WTC11 (cell line): ENCODE data around the gene PLA1A. TPM values are rescaled to one million over a fixed set of nuclear protein-coding genes. Genes with fewer than 3 reads are reported as not detected.

Experiments used
- ATAC-seq: fragments of 200-7000 bp; cut with Tn5 transposase; 2 replicates; pipeline ENCODE4 v1.10.0; 2021; ENCODE audit warnings: mild to moderate bottlenecking, moderate library complexity
- CTCF ChIA-PET: fragments of 300-600 bp; sonication (Branson Sonifier 250); formaldehyde crosslinking; loops from one replicate; lab custom pipeline; 2021; ENCODE audit warnings: antibody characterized with exemption; lab: Charles Lee
- POLR2A ChIA-PET: fragments of 350-600 bp; sonication (Branson Sonifier 250); formaldehyde crosslinking; loops from one replicate; lab custom pipeline; 2021; ENCODE audit warnings: antibody characterized with exemption; lab: Charles Lee
- DNase-seq: peaks from one replicate; pipeline ENCODE4 v3.0.0; 2021; ENCODE audit warnings: low spot score
- H3K27ac Mint-ChIP-seq: 2 replicates; pipeline ENCODE4 v1.8.0; 2021; ENCODE audit warnings: mixed read lengths
- H3K27me3 Mint-ChIP-seq: 2 replicates; pipeline ENCODE4 v1.8.0; 2021; ENCODE audit warnings: low read depth, mild to moderate bottlenecking, moderate library complexity, mixed read lengths
- H3K36me3 Mint-ChIP-seq: 2 replicates; pipeline ENCODE4 v1.8.0; 2021; ENCODE audit warnings: mixed read lengths
- H3K4me1 Mint-ChIP-seq: 2 replicates; pipeline ENCODE4 v1.8.0; 2022; ENCODE audit warnings: mixed read lengths
- H3K4me3 Mint-ChIP-seq: 2 replicates; pipeline ENCODE4 v1.8.0; 2021; ENCODE audit warnings: mild to moderate bottlenecking, moderate library complexity, mixed read lengths
- H3K9me3 Mint-ChIP-seq: 2 replicates; pipeline ENCODE4 v1.8.0; 2021; ENCODE audit warnings: mixed read lengths
- ATF2 ChIP-seq: sonication (generic); formaldehyde crosslinking; IDR thresholded peaks from 2 replicates; pipeline ENCODE4 v1.8.1; 2022; ENCODE audit warnings: low read depth, missing genetic modification reagents, borderline replicate concordance
- CREM ChIP-seq: sonication (generic); formaldehyde crosslinking; IDR thresholded peaks from 2 replicates; pipeline ENCODE4 v1.8.1; 2022; ENCODE audit warnings: mild to moderate bottlenecking, missing genetic modification reagents, moderate library complexity
- ESRRA ChIP-seq: sonication (generic); formaldehyde crosslinking; IDR thresholded peaks from 2 replicates; pipeline ENCODE4 v1.8.1; 2022; ENCODE audit warnings: mild to moderate bottlenecking, missing genetic modification reagents, borderline replicate concordance
- IRF1 ChIP-seq: sonication (generic); formaldehyde crosslinking; IDR thresholded peaks from 2 replicates; pipeline ENCODE4 v1.8.0; 2023; ENCODE audit warnings: missing genetic modification reagents
- MLX ChIP-seq: sonication (generic); formaldehyde crosslinking; IDR thresholded peaks from 2 replicates; pipeline ENCODE4 v1.8.1; 2023; ENCODE audit warnings: mild to moderate bottlenecking, missing genetic modification reagents, moderate library complexity
- MYBL2 ChIP-seq: sonication (generic); formaldehyde crosslinking; IDR thresholded peaks from 2 replicates; pipeline ENCODE4 v1.8.1; 2023; ENCODE audit warnings: mild to moderate bottlenecking, moderate library complexity, missing genetic modification reagents
- PREB ChIP-seq: sonication (generic); formaldehyde crosslinking; IDR thresholded peaks from 2 replicates; pipeline ENCODE4 v1.8.1; 2022; ENCODE audit warnings: mild to moderate bottlenecking, missing genetic modification reagents, moderate library complexity, borderline replicate concordance
- PRRX2 ChIP-seq: fragments of 250-450 bp; sonication (Bioruptor Pico); IDR thresholded peaks from 2 replicates; pipeline ENCODE4 v1.8.0; 2021; ENCODE audit warnings: mild to moderate bottlenecking
- TCF7 ChIP-seq: sonication (generic); formaldehyde crosslinking; IDR thresholded peaks from 2 replicates; pipeline ENCODE4 v1.8.0; 2022; ENCODE audit warnings: mild to moderate bottlenecking, low read depth, missing genetic modification reagents, moderate library complexity
- ZNF263 ChIP-seq: sonication (generic); formaldehyde crosslinking; IDR thresholded peaks from 2 replicates; pipeline ENCODE4 v1.8.1; 2022; ENCODE audit warnings: low read depth, mild to moderate bottlenecking, moderate library complexity, missing genetic modification reagents
- ZNF396 ChIP-seq: fragments of 250-450 bp; sonication (Bioruptor Pico); IDR thresholded peaks from 2 replicates; pipeline ENCODE4 v1.8.0; 2021; ENCODE audit warnings: mild to moderate bottlenecking, moderate library complexity, borderline replicate concordance
- ZNF416 ChIP-seq: fragments of 250-450 bp; sonication (Bioruptor Pico); IDR thresholded peaks from 2 replicates; pipeline ENCODE4 v1.9.0; 2021; ENCODE audit warnings: mild to moderate bottlenecking, inconsistent platforms
- ZNF671 ChIP-seq: fragments of 250-450 bp; sonication (Bioruptor Pico); IDR thresholded peaks from 2 replicates; pipeline ENCODE4 v1.8.0; 2021; ENCODE audit warnings: mild to moderate bottlenecking
- total RNA-seq: library from RNA; stranded (reverse); gene quantifications from 3 replicates; pipeline ENCODE4 v1.2.3, GENCODE V29; 2021
- TF ChIP-seq, protein P1 (sequence below): fragments of 250-450 bp; sonication (Bioruptor Pico); IDR thresholded peaks from 2 replicates; pipeline ENCODE4 v2.1.2; 2022; ENCODE audit warnings: mild to moderate bottlenecking, moderate library complexity
- TF ChIP-seq, protein P2 (sequence below): sonication (generic); formaldehyde crosslinking; IDR thresholded peaks from 2 replicates; pipeline ENCODE4 v1.8.1; 2022; ENCODE audit warnings: missing genetic modification reagents, borderline replicate concordance
- TF ChIP-seq, protein P3 (sequence below): sonication (generic); formaldehyde crosslinking; IDR thresholded peaks from 2 replicates; pipeline ENCODE4 v1.8.1; 2023; ENCODE audit warnings: mild to moderate bottlenecking, missing genetic modification reagents
- TF ChIP-seq, protein P4 (sequence below): fragments of 250-450 bp; sonication (Bioruptor Pico); IDR thresholded peaks from 2 replicates; pipeline ENCODE4 v1.9.0; 2021; ENCODE audit warnings: mild to moderate bottlenecking

Gene PLA1A
- total RNA-seq, 1 experiment from 2014 or later, result not detected

DNA sequence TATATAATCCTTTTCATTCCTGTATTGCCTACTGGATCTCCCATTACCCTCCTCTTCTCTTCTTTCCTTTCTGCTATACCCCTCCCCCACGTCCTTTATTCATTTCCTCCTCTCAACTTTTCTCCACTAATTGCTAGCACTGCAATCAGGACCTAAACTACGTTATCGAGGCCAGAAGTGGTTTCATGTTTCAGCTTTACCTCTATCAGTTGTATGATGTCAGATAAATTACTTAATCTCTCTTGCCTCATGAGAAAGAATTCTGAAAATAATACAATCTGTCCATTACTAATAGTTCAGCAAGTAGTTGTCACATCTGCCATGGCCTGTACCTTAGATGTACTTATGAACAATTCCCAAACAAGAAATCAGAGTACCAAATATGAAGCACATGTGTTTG is 52.1 kb downstream of the PLA1A start:
- peaks cover 24% of the 10 kb centered on the region for H3K4me1 Mint-ChIP-seq
- no peak overlapping the region for H3K4me3 Mint-ChIP-seq
- TF ChIP-seq ZNF416 (CRISPR knock-in tag) (no peak), ZNF671 (CRISPR knock-in tag) (no peak), PRRX2 (CRISPR knock-in tag) (no peak), MLX (no peak), MYBL2 (no peak), ZNF263 (CRISPR knock-in tag) (no peak), PREB (CRISPR knock-in tag) (no peak)
- TF ChIP-seq, all 79 proteins: peak for 0
- H3K9me3 Mint-ChIP-seq, result no peaks in the 10 kb centered on the region
- no peaks in the 10 kb centered on the region for H3K36me3 Mint-ChIP-seq
- DNase-seq (no peak), ATAC-seq (no peak)
- no peak overlapping the region for H3K27ac Mint-ChIP-seq
- POLR2A ChIA-PET, result no interaction called here
- no peaks in the 10 kb centered on the region for H3K27me3 Mint-ChIP-seq
- CTCF ChIA-PET, result no interaction called here

- ChIA-PET CTCF (no interaction called here), POLR2A (no interaction called here)
- H3K4me1 Mint-ChIP-seq, result peaks cover 18% of the 10 kb centered on the region
- no peak overlapping the region for H3K27ac Mint-ChIP-seq
- TF ChIP-seq IRF1 (CRISPR knock-in tag) (no peak), ESRRA (CRISPR knock-in tag) (no peak), PREB (CRISPR knock-in tag) (no peak), CREM (CRISPR knock-in tag) (no peak), ZNF263 (CRISPR knock-in tag) (no peak), TCF7 (CRISPR knock-in tag) (no peak), ATF2 (CRISPR knock-in tag) (no peak), ZNF396 (CRISPR knock-in tag) (no peak)
- TF ChIP-seq, protein P1, sequence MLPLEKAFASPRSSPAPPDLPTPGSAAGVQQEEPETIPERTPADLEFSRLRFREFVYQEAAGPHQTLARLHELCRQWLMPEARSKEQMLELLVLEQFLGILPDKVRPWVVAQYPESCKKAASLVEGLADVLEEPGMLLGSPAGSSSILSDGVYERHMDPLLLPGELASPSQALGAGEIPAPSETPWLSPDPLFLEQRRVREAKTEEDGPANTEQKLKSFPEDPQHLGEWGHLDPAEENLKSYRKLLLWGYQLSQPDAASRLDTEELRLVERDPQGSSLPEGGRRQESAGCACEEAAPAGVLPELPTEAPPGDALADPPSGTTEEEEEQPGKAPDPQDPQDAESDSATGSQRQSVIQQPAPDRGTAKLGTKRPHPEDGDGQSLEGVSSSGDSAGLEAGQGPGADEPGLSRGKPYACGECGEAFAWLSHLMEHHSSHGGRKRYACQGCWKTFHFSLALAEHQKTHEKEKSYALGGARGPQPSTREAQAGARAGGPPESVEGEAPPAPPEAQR (CRISPR knock-in tag), result no peak
- TF ChIP-seq, protein P2, sequence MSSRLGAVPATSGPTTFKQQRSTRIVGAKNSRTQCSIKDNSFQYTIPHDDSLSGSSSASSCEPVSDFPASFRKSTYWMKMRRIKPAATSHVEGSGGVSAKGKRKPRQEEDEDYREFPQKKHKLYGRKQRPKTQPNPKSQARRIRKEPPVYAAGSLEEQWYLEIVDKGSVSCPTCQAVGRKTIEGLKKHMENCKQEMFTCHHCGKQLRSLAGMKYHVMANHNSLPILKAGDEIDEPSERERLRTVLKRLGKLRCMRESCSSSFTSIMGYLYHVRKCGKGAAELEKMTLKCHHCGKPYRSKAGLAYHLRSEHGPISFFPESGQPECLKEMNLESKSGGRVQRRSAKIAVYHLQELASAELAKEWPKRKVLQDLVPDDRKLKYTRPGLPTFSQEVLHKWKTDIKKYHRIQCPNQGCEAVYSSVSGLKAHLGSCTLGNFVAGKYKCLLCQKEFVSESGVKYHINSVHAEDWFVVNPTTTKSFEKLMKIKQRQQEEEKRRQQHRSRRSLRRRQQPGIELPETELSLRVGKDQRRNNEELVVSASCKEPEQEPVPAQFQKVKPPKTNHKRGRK (CRISPR knock-in tag), result no peak
- TF ChIP-seq, protein P3, sequence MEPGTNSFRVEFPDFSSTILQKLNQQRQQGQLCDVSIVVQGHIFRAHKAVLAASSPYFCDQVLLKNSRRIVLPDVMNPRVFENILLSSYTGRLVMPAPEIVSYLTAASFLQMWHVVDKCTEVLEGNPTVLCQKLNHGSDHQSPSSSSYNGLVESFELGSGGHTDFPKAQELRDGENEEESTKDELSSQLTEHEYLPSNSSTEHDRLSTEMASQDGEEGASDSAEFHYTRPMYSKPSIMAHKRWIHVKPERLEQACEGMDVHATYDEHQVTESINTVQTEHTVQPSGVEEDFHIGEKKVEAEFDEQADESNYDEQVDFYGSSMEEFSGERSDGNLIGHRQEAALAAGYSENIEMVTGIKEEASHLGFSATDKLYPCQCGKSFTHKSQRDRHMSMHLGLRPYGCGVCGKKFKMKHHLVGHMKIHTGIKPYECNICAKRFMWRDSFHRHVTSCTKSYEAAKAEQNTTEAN (CRISPR knock-in tag), result no peak
- TF ChIP-seq, protein P4, sequence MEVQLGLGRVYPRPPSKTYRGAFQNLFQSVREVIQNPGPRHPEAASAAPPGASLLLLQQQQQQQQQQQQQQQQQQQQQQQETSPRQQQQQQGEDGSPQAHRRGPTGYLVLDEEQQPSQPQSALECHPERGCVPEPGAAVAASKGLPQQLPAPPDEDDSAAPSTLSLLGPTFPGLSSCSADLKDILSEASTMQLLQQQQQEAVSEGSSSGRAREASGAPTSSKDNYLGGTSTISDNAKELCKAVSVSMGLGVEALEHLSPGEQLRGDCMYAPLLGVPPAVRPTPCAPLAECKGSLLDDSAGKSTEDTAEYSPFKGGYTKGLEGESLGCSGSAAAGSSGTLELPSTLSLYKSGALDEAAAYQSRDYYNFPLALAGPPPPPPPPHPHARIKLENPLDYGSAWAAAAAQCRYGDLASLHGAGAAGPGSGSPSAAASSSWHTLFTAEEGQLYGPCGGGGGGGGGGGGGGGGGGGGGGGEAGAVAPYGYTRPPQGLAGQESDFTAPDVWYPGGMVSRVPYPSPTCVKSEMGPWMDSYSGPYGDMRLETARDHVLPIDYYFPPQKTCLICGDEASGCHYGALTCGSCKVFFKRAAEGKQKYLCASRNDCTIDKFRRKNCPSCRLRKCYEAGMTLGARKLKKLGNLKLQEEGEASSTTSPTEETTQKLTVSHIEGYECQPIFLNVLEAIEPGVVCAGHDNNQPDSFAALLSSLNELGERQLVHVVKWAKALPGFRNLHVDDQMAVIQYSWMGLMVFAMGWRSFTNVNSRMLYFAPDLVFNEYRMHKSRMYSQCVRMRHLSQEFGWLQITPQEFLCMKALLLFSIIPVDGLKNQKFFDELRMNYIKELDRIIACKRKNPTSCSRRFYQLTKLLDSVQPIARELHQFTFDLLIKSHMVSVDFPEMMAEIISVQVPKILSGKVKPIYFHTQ (CRISPR knock-in tag), result no peak
- no peaks in the 10 kb centered on the region for H3K27me3 Mint-ChIP-seq
- no peak overlapping the region for H3K4me3 Mint-ChIP-seq
- DNase-seq (no peak), ATAC-seq (no peak)
- H3K9me3 Mint-ChIP-seq, result no peaks in the 10 kb centered on the region
- H3K36me3 Mint-ChIP-seq, result no peaks in the 10 kb centered on the region
Observed at GRCh38 chr3:119652306-119653033, 54.8 kb downstream of the PLA1A start.
